GM23338 (cell line): Measurements from ENCODE around the gene LRRC26. TPM values are rescaled to one million over a fixed set of nuclear protein-coding genes. Genes with fewer than 3 reads are reported as not detected.

Experiments
- ATAC-seq: fragments of 200-7000 bp; cut with Tn5 transposase; 3 replicates; pipeline ENCODE4 v1.9.1; 2020
- DNase-seq: peaks from one replicate; pipeline ENCODE4 v3.0.0-alpha.2; 2015; ENCODE audit warnings: low spot score
- H2AFZ ChIP-seq: fragments of 200-600 bp; sonication (generic); 2 replicates; pipeline ENCODE4 v1.8.0; 2016; ENCODE audit warnings: antibody characterized with exemption, mild to moderate bottlenecking, moderate library complexity
- H3F3A ChIP-seq: fragments of 200-600 bp; sonication (generic); replicated peaks from 2 replicates; pipeline ENCODE4 v1.8.0; 2017; ENCODE audit warnings: antibody characterized with exemption, mixed run types, low read depth
- H3K27ac ChIP-seq: fragments of 200-600 bp; sonication (generic); 2 replicates; pipeline ENCODE4 v1.6.1; 2016; ENCODE audit warnings: low read depth
- H3K27me3 ChIP-seq: fragments of 200-600 bp; sonication (generic); 2 replicates; pipeline ENCODE4 v1.8.0; 2016; ENCODE audit warnings: mild to moderate bottlenecking, mixed run types, moderate library complexity; ENCODE audit not compliant: insufficient read depth
- H3K36me3 ChIP-seq: fragments of 200-600 bp; sonication (generic); 2 replicates; pipeline ENCODE4 v1.8.0; 2016; ENCODE audit warnings: mild to moderate bottlenecking; ENCODE audit not compliant: insufficient read depth
- H3K4me1 ChIP-seq: fragments of 200-600 bp; sonication (generic); 2 replicates; pipeline ENCODE4 v1.8.0; 2016; ENCODE audit warnings: mild to moderate bottlenecking, moderate library complexity; ENCODE audit not compliant: insufficient read depth
- H3K4me2 ChIP-seq: fragments of 200-600 bp; sonication (generic); 2 replicates; pipeline ENCODE4 v1.7.1; 2017; ENCODE audit warnings: mixed run types
- H3K4me3 ChIP-seq: fragments of 200-600 bp; sonication (generic); 2 replicates; pipeline ENCODE4 v1.6.1; 2016; ENCODE audit warnings: mixed run types
- H3K79me2 ChIP-seq: fragments of 200-600 bp; sonication (generic); replicated peaks from 2 replicates; pipeline ENCODE4 v1.8.0; 2017; ENCODE audit warnings: mild to moderate bottlenecking; ENCODE audit not compliant: insufficient read depth
- H3K9me2 ChIP-seq: fragments of 200-600 bp; sonication (generic); 2 replicates; pipeline ENCODE4 v1.8.0; 2017; ENCODE audit not compliant: insufficient read depth
- H4K20me1 ChIP-seq: fragments of 200-600 bp; sonication (generic); replicated peaks from 2 replicates; pipeline ENCODE4 v1.8.0; 2017; ENCODE audit warnings: mild to moderate bottlenecking; ENCODE audit not compliant: insufficient read depth
- H3K27ac Mint-ChIP-seq: 2 replicates; pipeline ENCODE4 v1.8.0; 2020; ENCODE audit warnings: inconsistent platforms, mild to moderate bottlenecking, moderate library complexity, mixed read lengths
- H3K27me3 Mint-ChIP-seq: 3 replicates; pipeline ENCODE4 v1.8.0; 2022; ENCODE audit warnings: low read depth, mild to moderate bottlenecking, moderate library complexity, mixed read lengths, inconsistent platforms; ENCODE audit not compliant: insufficient read depth, poor library complexity
- H3K36me3 Mint-ChIP-seq: 3 replicates; pipeline ENCODE4 v1.8.0; 2021; ENCODE audit warnings: low read depth, mild to moderate bottlenecking, inconsistent platforms, moderate library complexity, mixed read lengths
- H3K4me1 Mint-ChIP-seq: 3 replicates; pipeline ENCODE4 v1.8.0; 2020; ENCODE audit warnings: mild to moderate bottlenecking, inconsistent platforms, mixed read lengths
- H3K4me3 Mint-ChIP-seq: 3 replicates; pipeline ENCODE4 v1.8.0; 2021; ENCODE audit warnings: moderate library complexity, mild to moderate bottlenecking, inconsistent platforms, mixed read lengths
- H3K9me3 Mint-ChIP-seq: 3 replicates; pipeline ENCODE4 v1.8.0; 2020; ENCODE audit warnings: moderate library complexity, mild to moderate bottlenecking, inconsistent platforms, mixed read lengths
- CREB1 ChIP-seq: fragments of 250-450 bp; sonication (Bioruptor Pico); IDR thresholded peaks from 2 replicates; pipeline ENCODE4 v1.5.0; 2020; ENCODE audit warnings: low read depth, mild to moderate bottlenecking, moderate library complexity
- ETS1 ChIP-seq: IDR thresholded peaks from 2 replicates; pipeline ENCODE4 v1.6.1; 2016; ENCODE audit warnings: antibody characterized with exemption
- EZH2 ChIP-seq: fragments of 200-600 bp; sonication (generic); IDR thresholded peaks from one replicate; pipeline ENCODE4 v1.8.0; 2017; ENCODE audit warnings: antibody characterized with exemption, mild to moderate bottlenecking, low read depth; ENCODE audit not compliant: unreplicated experiment
- EZH2phosphoT487 ChIP-seq: fragments of 200-600 bp; sonication (generic); IDR thresholded peaks from one replicate; pipeline ENCODE4 v1.8.1; 2018; ENCODE audit warnings: antibody characterized with exemption; ENCODE audit not compliant: unreplicated experiment
- REST ChIP-seq: IDR thresholded peaks from one replicate; pipeline ENCODE4 v1.6.1; 2018; ENCODE audit warnings: antibody characterized with exemption; ENCODE audit not compliant: unreplicated experiment
- ZNF331 ChIP-seq: fragments of 250-450 bp; sonication (Bioruptor Pico); IDR thresholded peaks from 2 replicates; pipeline ENCODE4 v1.5.0; 2020; ENCODE audit warnings: low read depth, mild to moderate bottlenecking, moderate library complexity
- polyA plus RNA-seq: library from polyadenylated mRNA; unstranded; fragments of >200 nt; fragmentation: Nextera tagmentation; extraction: Ambion mirVana; gene quantifications from 2 replicates; pipeline ENCODE4 v1.2.1, GENCODE V29; 2016
- total RNA-seq: library from RNA; depleted of rRNA; stranded (reverse); fragments of >200 nt; shearing (Covaris generic); gene quantifications from 2 replicates; pipeline ENCODE4 v1.2.3, GENCODE V29; 2014

The LRRC26 gene
- total and polyA plus RNA-seq, 2 experiments from 2014 or later: 0.21 to 4.3 TPM

GRCh38 chr9:137140151-137141012, 29.5 kb downstream of the LRRC26 start:
- H3K27me3 ChIP-seq: peaks cover 48% of the 10 kb centered on the region
- H3K79me2 ChIP-seq: no peaks in the 10 kb centered on the region
- peaks cover 12% of the 10 kb centered on the region for H3K4me1 ChIP-seq
- H3K36me3 Mint-ChIP-seq: no peaks in the 10 kb centered on the region
- no peaks in the 10 kb centered on the region for H3K9me2 ChIP-seq
- no peak for ATAC-seq
- no peak overlapping the region for H3K27ac ChIP-seq
- DNase-seq: no peak
- no peak overlapping the region for H3K27ac Mint-ChIP-seq
- H3K27me3 Mint-ChIP-seq: peaks cover 63% of the 10 kb centered on the region
- no peak overlapping the region for H3K4me3 Mint-ChIP-seq
- no peak overlapping the region for H3K4me3 ChIP-seq
- no peaks in the 10 kb centered on the region for H3F3A ChIP-seq
- peaks cover 10% of the 10 kb centered on the region for H3K4me1 Mint-ChIP-seq
- TF ChIP-seq EZH2phosphoT487: no peak
- no peak for TF ChIP-seq EZH2
- peak; percentile 13 for TF ChIP-seq REST
- TF ChIP-seq ZNF331: no peak
- no peak for TF ChIP-seq CREB1 (CRISPR knock-in tag)
- H3K4me2 ChIP-seq: no peak overlapping the region
- H3K9me3 Mint-ChIP-seq: no peaks in the 10 kb centered on the region
- H2AFZ ChIP-seq: no peak overlapping the region
- H4K20me1 ChIP-seq: no peaks in the 10 kb centered on the region
- no peaks in the 10 kb centered on the region for H3K36me3 ChIP-seq

GRCh38 chr9:137139468-137140150, 30.2 kb downstream of the LRRC26 start:
- H3K9me2 ChIP-seq: no peaks in the 10 kb centered on the region
- no peak overlapping the region for H2AFZ ChIP-seq
- H3K27me3 ChIP-seq: peaks cover 48% of the 10 kb centered on the region
- no peak overlapping the region for H3K27ac Mint-ChIP-seq
- H4K20me1 ChIP-seq: no peaks in the 10 kb centered on the region
- H3K4me3 ChIP-seq: no peak overlapping the region
- ATAC-seq: no peak; the same call in 2 of the 3 replicates
- peaks cover 10% of the 10 kb centered on the region for H3K4me1 Mint-ChIP-seq
- TF ChIP-seq EZH2 (peak; percentile 19), CREB1 (CRISPR knock-in tag) (no peak), ETS1 (no peak), EZH2phosphoT487 (no peak)
- no peak overlapping the region for H3K27ac ChIP-seq
- no peaks in the 10 kb centered on the region for H3K9me3 Mint-ChIP-seq
- peak overlapping the region; percentile 61 for H3K4me3 Mint-ChIP-seq
- no peaks in the 10 kb centered on the region for H3F3A ChIP-seq
- peaks cover 12% of the 10 kb centered on the region for H3K4me1 ChIP-seq
- H3K36me3 ChIP-seq: no peaks in the 10 kb centered on the region
- peaks cover 66% of the 10 kb centered on the region for H3K27me3 Mint-ChIP-seq
- H3K36me3 Mint-ChIP-seq: no peaks in the 10 kb centered on the region
- H3K79me2 ChIP-seq: no peaks in the 10 kb centered on the region
- peak; percentile 65 for DNase-seq
- peak overlapping the region; percentile 38; the same call in 1 of the 2 replicates for H3K4me2 ChIP-seq
